Hypothalamus (tissue), 51 donors: ENCODE results near the gene SOX5.
"Not testable (repeated sequence)": the region's sequence is repeated elsewhere in the genome, so short reads cannot be mapped to it uniquely, and the experiment has no call there.

Source experiments
- DNase-seq, 51 donors: peaks; one replicate each; lab custom pipeline; 2025; lab: John Stamatoyannopoulos, UW

Gene SOX5

DNA sequence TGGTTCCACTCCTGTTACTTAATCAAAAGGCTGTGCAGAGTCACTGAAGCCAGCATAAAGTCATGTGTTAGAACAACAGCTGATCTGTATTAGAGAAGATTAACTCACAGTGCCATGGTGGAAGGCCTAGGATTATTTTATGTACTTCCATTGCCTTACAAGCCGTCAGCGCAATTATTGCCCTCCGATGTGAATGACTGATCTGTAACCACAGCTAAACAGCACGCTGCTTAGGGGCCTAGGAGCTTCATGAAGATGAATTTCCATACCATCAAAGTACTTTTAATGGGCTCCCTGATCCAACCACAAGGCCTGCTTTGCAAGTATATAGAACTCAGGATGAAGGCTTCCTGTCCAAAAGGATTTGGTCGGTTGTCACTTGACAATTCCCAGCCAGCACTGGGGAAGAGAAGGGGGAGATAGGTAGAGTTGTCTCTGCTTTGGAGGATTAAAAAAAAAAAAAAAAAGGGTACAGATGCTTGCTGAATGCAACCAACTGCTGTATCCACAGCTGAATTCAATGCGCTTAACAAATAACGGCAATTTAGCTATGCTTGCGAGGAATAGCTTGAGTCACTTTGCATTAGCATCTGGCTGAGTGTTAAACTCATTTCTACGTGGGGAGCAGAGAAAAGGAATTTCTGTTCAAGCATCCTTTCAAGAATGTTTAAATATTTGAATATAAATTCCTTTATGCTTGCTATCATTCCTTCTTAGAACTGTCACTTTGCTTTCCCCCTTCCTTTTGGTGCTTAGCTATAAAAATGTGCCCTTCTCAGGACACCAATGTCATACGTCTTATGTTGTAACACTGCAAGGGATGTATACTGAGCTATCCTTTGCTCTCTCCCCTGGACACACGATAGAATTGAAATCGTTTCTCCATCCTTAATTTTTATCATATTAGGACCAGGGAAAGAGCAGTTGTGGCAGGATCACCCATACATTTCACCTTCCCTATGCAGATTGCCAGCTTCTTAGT, 387.8 kb downstream of the SOX5 start:
- no peak for DNase-seq

DNA sequence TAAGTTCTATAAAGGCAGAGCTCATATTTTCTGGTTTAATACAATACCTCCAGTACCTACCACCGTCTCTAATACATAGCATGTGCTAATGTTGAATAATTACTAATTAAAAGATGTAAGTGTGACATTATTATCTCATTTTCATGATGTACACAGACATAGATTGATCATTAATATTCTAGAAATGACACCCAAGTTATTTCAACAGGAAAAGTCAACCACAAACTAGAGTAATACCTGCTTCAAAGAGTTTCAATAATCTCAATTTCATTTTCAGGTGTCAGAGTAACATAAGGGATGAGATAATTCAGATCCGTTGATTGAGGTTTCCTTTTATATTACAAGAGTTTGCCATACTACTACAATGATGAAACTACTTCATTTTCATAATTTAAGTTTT, 388.9 kb downstream of the SOX5 start:
- no peak for DNase-seq

DNA sequence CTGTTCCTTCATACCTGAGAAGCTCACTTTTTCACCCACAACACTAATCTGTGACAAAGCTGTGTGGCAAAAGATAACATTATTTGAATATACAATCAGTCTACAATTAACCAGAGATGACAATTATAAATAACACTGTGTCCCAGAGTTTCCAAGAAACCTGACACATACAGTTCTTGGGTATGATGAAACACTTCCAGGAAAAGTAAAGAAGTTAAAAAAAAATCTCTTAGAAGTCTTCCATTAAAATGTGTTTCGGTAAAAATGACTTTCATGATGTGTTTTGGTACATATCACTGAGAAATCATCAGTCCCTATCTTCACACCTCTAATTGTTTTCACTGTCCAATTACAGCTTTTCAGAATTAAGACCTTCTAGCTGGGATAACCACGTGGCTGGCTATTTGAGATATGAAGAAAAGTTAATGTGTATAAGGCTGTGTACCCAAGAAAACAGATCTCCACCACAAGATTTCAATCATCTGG, 390.2 kb downstream of the SOX5 start:
- no peak for DNase-seq

DNA sequence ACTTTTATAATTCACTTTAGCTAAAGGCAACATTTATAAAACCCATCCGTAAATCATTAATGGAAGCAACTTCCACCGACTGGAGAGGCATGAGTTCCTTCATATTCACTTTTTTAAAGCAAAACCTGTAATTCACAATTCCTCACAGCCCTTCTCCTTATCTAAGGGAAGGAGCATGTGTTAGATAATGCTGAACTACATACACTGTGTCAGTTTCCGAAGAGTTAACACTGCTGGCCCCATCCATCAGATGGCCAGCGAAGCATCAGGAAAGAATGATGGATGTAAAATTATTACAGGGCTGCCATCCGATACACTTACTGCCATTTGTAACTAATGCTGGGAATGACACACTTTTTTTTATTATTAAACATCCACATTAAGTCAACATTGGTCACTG, 392.8 kb downstream of the SOX5 start:
- no peak for DNase-seq

DNA sequence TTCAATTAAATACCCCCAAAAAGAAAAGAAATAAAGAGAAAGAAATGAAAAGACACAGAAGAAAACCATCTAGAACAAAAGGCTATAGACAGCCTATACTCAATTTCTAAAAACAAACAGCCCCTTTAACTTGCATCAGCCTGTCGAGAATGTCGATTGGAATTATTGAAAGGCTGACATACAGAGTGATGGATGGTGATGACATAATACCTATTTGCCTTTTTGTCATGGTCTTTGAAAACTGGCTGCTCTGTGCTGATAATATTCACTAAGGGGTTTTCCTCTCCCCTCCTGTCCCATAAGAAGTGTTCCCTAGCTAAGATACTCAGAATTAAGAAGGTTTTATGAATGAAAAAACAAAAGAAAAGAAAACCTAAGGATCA, 393.7 kb downstream of the SOX5 start:
- DNase-seq = no peak

DNA sequence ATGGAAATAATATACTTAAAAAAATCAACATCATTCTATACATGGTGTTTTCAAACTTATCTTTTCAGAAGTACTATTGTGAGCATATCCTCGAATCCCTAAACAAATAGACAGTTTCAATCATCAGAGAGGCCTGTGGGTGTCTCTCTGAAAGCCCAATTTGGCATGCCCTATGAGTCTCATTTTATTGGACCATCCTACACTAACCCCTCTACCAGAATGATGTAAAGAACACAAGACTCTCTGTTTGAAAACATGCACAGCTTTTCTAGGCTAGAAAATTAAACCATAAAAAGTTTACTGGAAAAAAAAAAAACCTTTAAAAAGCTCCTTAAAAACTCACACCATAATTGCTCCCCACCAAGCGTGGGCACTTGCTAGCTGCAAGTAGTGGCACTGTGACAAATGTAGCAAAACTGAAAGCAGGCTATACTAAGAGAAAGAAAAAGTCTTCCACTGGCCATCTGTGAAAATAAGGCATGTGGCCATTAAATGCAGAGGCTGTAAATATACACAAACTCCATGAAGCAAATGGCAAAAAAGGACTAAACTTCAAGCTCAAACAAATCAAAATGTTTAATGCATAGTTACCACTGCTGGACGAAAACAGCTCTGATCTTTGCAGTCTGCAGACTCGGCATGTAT, 394.2 kb downstream of the SOX5 start:
- DNase-seq = no peak

DNA sequence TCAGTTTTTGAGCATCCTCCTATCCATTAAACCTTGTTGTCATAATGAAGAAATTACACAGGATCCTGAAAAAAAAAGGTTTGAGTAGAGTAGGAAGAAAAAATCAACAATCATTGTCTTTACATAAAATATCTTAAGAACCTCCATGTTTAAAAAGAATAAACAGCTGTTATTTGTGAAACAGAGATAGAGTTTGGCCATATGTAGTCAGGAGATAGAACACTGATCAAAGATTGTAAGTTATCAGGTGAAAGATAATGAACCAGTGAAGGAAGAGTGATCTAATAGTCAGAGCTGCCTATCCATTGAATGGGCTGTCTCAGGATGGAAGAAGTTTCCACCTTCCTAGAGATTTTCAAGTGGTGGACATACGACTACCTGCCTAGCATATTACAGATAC, 397.1 kb downstream of the SOX5 start:
- no peak for DNase-seq

DNA sequence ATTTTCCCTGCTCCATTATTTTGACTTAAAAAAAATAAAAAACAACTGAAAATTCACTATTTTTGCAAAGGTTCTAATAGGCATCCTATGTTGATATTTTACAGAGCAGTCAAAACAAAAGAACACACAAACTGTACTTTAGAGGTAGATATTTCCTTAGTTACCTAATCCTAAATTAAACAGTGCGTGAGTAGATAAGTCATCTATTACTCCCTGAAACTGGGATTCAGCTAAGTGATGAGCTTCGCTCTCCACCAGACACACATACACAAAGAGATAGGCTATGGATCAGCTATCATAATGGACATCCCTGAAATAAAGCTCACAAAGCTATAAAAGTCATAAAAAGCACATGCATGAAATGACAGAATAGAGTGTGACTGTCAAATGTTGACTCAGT, 398.7 kb downstream of the SOX5 start:
- DNase-seq = no peak

DNA sequence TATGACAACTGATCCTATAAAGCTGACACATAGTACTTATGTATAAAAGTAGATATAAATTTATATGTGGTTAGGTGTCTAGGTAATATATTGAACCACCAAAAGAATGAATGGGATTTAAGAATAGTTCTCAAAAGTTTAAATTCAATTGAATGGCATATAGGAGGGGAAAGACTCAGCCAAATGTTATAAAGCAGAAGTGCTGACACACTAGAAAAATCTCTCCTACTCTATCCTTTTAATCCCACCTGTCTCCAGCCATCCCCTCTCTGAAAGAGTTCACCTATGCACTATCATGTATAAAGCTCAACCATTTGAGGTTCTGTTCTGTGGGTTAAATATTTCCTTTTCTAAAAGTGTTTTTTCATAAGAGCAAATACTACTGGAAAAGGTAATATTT, 400.7 kb downstream of the SOX5 start:
- no peak for DNase-seq

DNA sequence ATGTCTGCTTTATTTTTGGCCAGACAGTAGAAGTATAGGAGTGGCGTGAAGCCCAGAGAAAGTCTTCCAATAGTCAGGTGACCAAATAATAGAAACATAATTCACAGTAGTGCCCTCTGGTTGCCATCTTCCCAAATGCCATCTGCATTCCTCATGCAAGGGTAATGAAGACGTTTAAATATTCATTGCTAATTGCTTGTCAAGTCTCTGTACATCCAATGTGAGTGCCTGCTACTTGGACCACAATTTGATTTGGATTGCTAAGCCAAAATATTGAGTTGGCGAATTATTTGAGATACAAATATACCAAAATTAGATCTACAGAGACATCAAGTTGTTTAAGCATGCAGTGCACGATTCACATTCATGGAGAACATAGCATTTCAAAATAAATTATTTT, 402.7 kb downstream of the SOX5 start:
- DNase-seq = no peak

DNA sequence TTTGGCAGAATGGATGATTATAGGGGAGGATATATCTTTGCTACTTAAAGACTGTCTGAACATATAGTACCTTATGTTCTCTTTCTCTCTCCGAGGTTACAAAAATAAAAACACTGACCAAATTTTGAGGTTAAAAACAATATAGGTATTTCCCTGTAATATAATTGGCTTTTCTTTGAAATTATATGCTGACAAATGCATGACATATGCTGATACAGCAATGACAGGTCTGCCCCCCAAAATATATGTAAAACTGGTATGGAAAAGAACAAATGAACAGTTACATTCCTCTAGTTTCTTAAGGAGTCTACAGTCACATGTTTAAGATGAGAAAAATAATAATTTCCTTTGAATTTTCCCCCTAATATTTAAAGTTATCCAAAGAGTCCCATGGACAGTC, 405.7 kb downstream of the SOX5 start:
- DNase-seq = no peak

DNA sequence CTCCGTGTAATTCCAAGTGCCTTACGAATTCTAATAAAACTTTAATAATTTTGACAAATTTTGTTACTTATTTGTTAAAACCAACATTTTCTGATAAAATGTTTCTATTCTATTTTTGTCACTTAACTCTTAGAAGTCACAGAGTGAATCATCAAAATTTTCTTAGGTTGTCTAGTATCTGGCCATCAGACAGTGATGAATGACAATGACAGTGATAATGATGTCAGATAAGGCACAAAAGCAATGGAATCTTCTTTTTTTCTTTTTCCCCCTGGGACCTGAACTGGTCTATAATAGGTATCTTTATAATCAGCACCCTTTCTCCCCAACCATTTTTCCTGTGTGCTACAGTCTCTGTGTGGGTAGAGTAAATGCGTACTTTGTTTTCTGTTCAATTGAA, 407.3 kb downstream of the SOX5 start:
- DNase-seq = no peak

DNA sequence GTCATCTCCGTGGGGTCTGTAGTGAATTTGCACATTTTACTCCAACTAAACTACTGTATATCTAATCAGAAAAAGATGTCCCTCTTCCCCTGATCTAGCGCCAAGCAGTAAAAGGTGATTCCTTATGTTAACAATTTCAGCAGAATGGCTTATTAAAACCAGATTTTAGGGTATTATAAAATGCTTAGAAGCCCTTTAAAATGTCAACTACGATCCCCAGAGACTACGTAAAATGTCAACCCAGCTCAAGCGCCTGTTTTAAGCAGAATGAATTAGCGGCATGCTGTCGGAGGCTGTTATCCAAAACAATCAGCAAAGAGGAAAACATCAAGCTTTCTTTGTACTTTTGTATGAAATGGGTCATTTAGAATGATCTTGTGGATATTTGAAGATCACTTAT, 408.9 kb downstream of the SOX5 start:
- DNase-seq = no peak

DNA sequence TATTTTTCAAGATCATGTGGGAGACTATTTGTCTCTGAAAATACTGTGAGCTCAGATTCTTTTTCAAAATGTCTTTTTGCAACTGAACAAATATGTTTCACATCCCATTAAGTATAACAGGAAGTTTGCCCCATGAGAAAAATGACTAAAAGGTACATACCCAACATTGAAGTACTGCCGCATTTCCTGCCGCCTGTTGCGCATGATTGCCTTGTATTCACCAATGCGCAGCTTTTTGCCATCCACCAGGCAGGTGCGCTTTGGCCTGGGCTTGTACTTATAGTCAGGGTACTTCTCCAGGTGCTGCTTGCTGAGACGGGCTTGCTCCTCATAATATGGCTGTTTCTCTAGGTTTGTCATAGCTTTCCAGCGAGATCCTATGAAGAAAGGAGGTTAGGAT, 413.2 kb downstream of the SOX5 start:
- DNase-seq = no peak

DNA sequence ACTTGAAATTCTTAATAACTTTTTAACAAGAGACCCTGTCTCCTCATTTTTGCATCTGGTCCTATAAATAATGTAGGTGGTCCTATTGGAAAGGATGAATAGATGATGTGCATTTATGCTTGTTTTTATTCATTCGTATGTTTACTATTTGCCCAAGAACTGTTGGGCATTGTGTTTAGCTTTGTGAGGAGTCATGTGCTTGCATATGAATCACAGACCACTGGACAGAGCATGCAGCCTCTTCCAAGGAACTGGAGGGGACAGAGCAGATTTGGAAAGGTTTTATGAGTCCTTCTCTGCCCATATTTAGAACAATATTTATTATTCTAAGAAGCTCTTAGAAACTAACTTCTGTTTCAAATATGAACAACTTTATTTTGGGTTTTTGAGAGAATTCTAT, 414.0 kb downstream of the SOX5 start:
- DNase-seq = no peak

DNA sequence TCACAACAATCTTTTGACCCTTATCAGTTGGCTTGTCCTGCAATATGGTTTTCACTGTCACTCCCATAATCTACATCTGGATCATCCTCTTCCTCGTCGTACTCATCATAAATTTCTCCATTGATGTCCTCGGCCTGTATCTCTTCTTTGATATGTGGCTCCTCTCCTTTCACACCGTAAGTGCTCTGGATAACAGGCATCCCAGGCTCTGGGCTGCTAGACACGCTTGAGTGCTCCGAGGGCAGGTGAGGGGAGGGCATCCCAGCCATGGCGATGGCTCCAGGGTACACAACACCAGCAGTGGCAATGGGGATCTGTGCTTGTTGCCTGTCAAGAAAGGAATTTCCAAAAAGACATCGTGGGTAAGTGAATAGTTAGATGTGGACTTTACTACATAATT, 415.3 kb downstream of the SOX5 start:
- DNase-seq = no peak

DNA sequence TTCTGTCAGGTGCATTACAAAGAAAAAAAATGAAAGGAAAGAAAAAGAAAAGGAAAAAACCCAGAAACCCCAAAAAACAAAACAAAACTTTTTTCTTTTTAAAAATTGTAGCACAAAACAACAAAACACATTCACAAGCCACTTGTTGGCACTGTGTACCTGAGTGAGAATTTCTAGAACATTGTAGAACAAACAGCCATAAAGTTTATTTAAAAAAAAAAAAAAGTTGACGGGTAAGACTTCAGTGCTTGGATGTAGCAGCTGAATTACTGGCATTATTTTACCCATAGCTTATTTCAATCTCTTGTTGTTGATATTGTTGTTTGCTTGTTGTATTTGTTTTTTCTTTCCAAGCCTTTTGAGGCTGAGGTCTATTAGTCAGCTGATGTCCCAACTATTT, 415.8 kb downstream of the SOX5 start:
- no peak for DNase-seq

DNA sequence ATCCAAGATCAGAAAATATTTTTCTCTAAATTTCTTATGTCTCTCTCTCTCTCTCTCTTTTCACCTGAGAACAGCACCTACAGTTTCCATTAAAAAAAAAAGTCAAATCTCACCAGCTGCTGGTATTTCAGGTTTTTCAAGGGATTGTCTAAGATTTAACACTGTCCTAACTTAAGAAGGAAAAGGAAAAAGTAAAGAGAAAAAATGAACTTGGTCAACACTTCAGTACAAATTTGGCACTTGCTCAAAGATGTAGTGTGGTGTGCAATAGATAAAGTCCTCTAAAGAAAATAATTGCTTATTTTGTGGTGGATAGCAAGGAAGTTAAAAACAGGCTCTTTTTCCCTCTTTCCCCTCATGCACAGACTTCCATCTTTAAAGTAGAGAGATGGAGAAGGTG, 416.2 kb downstream of the SOX5 start:
- DNase-seq = no peak

DNA sequence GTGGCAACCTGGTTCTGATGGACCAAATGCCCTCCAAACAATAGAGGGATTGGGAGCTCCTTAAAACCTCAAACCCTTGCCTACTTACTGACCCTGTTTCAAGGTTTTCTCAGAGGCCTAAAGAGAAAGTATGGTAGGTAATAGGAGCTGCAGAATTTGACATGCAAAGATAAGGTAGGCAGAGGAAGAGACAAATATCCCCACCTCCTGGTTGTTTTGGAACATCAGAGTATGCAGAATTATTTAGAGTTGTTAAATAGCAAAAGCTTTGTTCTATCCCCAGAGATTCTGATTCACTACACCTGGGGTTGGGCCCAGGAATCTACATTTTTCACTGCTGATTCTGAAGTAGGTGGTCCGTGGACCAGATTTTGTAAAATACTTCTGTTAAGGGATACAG, 421.2 kb downstream of the SOX5 start:
- no peak for DNase-seq

DNA sequence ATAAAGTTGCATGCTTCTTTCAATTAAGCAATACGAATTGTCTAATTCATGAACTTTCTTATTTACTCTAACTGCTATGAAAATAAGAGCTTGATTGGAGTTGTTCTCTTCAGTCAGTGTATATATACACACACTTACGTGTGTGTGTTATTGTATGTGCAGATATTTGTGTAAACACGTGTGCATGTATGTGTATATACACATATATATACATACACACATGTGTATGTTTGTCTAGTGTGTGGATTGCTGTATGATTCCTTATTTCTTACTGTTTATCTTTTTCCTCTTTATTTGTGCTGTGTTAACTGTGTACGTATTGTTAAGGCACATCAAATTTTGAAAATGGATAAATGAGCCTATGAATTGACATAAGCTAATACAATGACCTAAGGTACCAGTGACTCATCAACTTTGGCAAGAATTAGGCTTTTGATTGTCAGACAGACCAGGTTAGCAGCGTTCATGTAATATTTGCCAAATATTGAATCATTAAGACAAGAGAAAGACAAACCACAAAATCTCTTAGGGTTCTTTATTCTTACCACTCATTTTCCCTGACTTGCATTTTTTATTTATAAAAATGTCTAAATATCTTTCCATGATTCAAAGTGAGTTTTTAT, 423.9 kb downstream of the SOX5 start:
- DNase-seq = no peak

DNA sequence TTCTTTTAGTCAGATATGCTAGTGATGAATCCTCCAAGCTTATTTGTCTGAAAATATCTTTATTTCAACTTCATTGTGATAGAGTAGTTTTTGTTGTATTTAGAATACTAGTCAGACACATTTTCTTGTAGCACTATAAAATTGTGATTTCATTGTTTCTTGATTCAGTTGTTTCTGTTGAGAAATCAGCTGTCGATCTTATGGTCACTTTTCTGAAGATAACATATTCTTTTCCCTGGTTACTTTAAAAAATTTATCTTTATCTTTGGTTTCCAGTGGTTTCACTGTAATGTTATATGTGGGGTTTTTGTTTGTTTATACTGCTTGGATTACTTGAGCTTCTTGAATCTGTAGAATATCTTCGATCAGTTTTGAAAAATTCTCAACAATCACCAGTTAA, 426.1 kb downstream of the SOX5 start:
- DNase-seq = no peak

DNA sequence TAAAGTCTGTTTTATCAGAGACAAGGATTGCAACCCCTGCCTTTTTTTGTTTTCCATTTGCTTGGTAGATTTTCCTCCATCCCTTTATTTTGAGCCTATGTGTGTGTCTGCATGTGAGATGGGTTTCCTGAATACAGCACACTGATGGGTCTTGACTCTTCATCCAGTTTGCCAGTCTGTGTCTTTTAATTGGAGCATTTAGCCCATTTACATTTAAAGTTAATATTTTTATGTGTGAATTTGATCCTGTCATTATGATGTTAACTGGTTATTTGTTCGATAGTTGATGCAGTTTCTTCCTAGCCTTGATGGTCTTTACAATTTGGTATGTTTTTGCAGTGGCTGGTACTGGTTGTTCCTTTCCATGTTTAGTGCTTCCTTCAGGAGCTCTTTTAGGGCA, 430.0 kb downstream of the SOX5 start:
- not testable (repeated sequence) for DNase-seq
